CD4-positive, alpha-beta T cell treated with Interleukin-6 at 100 ng/mL for 8 hours (primary cell): ENCODE measurements around the gene VPS26C.

ENCODE experiments used
- DNase-seq: peaks from one replicate; pipeline ENCODE4 v3.0.0-alpha.2; 2020; ENCODE audit warnings: mixed read lengths, low spot score

Gene VPS26C

DNA sequence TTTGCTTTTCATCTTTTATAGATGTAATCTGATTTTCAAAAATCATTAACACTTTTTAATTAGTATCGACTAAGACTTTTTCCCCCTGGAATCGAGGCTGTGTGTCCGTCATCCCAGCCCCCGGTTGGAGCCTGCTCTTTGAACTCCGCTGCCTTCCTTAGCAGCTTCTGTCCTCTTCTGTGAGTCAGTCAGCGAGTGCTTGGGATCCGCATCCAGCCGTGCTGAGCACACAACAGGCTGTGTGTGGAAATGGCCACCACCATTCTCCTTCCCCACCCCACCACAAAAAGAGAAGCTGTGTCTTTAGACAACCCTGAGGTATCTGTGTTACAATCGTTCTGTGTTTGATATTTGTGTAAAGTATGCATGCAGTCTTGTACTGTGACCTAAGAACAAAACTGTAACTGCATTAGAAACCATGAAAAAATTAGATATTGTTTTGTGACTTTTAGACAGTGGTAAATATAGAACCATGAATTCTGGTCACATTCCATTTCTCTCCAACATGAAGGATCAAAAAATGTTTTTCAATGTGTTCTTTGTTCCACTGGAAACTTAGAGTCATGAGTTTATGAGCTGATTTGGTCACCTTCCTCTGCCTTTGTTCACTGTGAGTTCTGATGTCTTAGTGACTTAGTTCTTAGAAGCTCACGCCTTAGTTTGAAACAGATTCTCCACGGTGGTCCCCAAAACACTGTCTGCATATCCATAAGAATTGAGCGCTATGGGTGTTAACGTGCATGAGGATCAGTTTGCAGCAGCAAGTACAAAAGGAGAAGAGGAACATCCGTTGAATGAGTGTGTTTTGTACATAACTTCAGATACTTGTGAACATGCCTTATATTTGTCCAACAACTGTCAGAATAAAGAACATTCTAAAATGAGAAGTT is 64.7 kb downstream of the VPS26C start:
- DNase-seq: no peak

GRCh38 chr21:37200641-37201480 is 66.3 kb downstream of the VPS26C start:
- DNase-seq: no peak

- no peak for DNase-seq
These were observed 67.8 kb downstream of the VPS26C start for GRCh38 chr21:37199057-37199924.

GRCh38 chr21:37197746-37198145 is 69.4 kb downstream of the VPS26C start:
- no peak for DNase-seq

DNA sequence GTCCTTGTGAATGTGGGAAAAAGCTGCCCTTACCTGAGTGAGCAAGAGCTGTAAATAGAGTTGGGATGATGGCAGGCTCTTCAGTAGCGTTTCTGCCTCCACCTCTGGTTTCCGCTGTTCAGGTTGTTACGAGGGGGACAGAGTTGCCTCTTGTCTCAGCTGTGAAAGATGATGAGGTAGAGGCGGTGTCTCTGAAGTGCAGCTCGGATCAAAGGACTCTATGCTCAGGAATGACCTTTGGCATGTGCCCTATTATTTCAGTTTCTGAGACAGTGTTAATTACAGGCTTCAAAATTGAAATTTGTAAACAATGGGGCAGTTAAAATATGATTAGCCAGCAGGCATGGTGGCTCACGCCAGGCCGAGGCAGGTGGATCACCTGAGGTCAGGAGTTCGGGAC is 70.3 kb downstream of the VPS26C start:
- no peak for DNase-seq

GRCh38 chr21:37195610-37196009 is 71.5 kb downstream of the VPS26C start:
- DNase-seq: no peak

DNA sequence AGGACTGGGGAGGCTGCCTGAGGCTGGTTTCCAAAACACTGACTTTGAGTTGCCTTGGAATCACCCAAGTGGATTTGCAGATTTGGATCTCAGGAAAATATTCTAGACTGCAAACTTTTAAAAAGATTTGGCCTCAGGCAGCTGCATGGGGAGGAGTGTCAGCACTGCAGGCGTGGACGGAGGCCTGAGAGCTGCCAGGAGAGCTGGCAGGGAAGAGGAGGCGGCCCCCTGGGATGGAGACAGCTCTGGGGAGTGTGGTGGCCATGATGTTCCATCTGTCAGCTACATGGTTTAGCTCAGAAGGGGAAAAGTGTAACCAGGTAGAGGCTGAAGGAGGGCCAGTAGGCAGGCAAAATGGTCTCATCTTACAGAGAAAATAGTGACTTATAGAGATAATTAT is 72.1 kb downstream of the VPS26C start:
- no peak for DNase-seq

DNA sequence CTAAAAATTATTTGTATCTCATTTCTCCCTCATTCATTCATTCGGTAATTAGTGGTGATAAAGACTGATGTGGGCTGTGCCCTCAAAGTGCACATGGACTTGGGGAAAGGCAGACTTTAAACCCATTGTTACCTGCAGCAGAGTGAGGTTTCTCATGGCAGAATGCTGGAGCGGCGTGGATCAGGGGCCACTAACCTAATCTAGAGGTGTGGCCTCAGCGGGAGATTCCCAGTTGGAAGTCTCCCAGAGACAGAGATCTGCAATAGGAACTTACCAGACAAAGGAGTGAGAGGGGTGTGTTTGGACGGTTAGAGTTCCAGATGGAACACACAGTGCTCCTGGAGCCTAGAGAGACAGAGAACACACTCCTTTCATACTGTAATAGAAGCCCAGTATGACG is 73.5 kb downstream of the VPS26C start:
- no peak for DNase-seq

DNA sequence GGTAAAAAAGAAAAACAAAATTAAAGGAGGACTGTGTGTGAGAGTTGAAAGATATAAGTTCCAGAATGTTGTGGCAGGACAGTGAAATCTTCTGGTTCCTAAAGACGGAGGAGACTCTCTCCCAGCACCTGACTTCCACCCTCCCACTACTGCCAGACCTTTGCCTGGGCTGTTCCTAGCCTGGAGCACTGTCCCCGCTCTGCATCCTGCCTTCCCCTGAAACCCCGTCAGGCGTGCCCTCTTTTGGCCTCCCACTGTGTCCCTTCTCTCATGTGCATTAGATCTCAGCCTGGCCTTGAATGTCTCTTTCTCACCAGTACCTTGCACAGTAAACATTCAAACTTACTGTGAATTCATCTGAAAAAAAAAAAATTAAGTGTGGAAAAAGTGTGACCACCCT is 74.1 kb downstream of the VPS26C start:
- DNase-seq: no peak

- no peak for DNase-seq
These were observed 75.1 kb downstream of the VPS26C start for GRCh38 chr21:37192019-37192418.

GRCh38 chr21:37188825-37189224 is 78.3 kb downstream of the VPS26C start:
- no peak for DNase-seq

DNA sequence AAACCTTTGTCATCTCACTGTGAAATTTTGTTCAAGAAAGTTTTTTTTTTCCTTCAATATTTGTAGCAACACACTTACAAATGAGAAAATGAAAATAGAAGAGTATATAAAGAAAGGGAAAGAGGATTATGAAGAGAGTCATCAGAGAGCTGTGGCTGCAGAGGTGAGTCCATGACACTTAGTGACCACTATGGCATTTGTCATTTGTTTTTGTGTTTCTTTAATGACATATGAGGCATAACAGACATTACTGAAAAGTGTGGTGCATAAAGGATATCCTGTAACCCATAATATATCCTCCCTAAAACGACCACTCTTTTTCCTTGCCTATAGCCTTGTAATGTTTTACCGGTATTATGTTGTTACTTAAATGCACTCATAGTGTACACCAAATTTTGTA is 80.2 kb downstream of the VPS26C start:
- no peak for DNase-seq

- DNase-seq: no peak
These were observed 82.1 kb downstream of the VPS26C start for GRCh38 chr21:37184784-37185593.

DNA sequence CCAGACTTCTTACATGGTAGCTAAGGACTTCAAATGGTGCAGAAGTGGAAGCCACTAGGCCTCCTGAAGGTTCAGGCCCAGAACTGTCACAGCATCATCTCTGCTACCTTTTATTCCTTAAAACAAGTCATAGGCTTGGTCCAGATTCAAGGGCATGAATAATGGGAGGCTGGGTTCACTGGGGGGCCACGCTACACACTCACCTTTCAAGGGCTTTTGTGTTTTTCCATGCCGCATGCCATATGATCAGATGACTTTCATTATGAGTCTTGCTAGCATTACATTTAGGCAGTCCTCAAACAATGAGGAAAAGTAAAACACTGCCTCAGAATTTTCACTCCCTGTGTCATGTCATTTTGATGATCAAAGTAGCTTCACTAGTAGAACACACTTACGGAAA is 83.4 kb downstream of the VPS26C start:
- DNase-seq: no peak

DNA sequence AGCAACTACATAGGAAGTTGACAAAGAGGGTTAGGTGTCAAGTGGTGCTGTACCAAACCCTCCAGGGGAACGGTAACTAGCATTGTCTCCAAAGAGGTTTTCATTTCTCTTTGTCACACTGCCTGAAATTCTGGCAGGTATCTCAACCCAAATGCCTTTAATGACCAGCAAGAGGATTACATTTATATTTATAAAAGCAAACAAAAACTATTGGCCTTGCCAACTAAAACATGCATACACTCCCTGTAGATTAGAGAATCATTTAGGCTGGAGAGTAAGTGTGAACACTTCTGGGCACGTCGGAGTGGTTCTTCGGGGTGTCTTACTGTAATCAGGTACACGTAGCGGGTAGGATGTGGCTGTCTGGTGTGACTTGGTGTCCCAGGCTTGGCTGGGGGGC is 84.9 kb downstream of the VPS26C start:
- DNase-seq: no peak

- no peak for DNase-seq
These were observed 86.1 kb downstream of the VPS26C start for GRCh38 chr21:37181059-37181458.

DNA sequence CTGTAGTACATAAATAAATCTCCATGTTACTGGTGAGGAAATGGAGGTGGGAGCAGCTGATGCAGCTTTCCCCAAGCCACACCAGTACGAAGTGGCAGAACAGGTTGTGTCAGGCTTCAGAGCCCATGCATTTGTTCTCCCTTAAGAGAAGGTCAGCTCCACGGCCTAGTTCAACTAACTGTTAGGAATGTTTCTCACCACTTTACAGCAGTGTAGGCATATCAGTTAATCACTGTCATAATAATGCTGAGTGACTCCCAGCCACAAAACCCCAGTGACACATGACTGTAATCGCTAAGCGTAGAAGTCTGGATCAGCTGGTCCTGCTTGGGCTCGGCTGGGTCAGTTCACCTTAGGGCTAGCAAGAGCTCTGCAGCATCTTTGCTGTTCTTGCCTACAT is 90.4 kb downstream of the VPS26C start:
- no peak for DNase-seq
